ENCODE data around the gene POT1. TPM values are rescaled to one million over a fixed set of nuclear protein-coding genes. Genes with fewer than 3 reads are reported as not detected.

Gene POT1
- total and polyA plus RNA-seq, 2 donors (not counting 3 experiments of a cell fraction or from before 2014, with no cell fraction given): 11.1 to 22.4 TPM

GRCh38 chr7:124800386-124800785, 129.2 kb downstream of the POT1 start:
- Histone ChIP-seq H3K36me3 (ENCODE audit: control insufficient read depth in 2 of 2, extremely low read depth in 1 of 2, insufficient read depth in 2 of 2, low read length in 2 of 2) (no peaks in the 10 kb centered on the region), H3K4me2 (ENCODE audit: insufficient read depth, low read length) (no peak overlapping the region), H3K27ac (ENCODE audit: insufficient read depth, low read depth, low read length) (no peak overlapping the region), H4K20me1 (replicated peaks; ENCODE audit: control insufficient read depth, extremely low read depth, insufficient read depth, low read length) (no peaks in the 10 kb centered on the region), H2AFZ (ENCODE audit: low read depth, low read length) (no peak overlapping the region), H3K4me1 (ENCODE audit: control insufficient read depth, extremely low read depth, insufficient read depth, low read length) (no peaks in the 10 kb centered on the region), H3K79me2 (ENCODE audit: control insufficient read depth, insufficient read depth, low read length) (no peaks in the 10 kb centered on the region), H3K9me1 (replicated peaks; ENCODE audit: control insufficient read depth, extremely low read depth, insufficient read depth, low read length) (no peaks in the 10 kb centered on the region), H3K9me3 (replicated peaks; ENCODE audit: control insufficient read depth, insufficient read depth, low read length) (no peaks in the 10 kb centered on the region), H3K9ac (replicated peaks; ENCODE audit: extremely low read depth, insufficient read depth, low read length) (no peak overlapping the region), H3K4me3 (replicated peaks in 1 of 3; ENCODE audit: insufficient read depth in 1 of 3, low read depth in 1 of 3, low read length in 3 of 3) (no peak overlapping the region), H3K27me3 (ENCODE audit: control insufficient read depth in 2 of 2, insufficient read depth in 2 of 2, low read length in 2 of 2) (peaks cover 0 to 2% of the 10 kb centered on the region in 2 experiments)
- no peak for DNase-seq (ENCODE audit: low read depth, low spot score)
- no peak for TF ChIP-seq CTCF (IDR thresholded peaks at IDR 0.05; ENCODE audit: extremely low read depth in 1 of 2, insufficient read depth in 1 of 2, low read depth in 1 of 2, low read length in 2 of 2)
- no peak for TF ChIP-seq FOS (IDR thresholded peaks at IDR 0.05; ENCODE audit: borderline replicate concordance, insufficient read depth, low read length)
- no peak for TF ChIP-seq JUN (IDR thresholded peaks at IDR 0.05; ENCODE audit: borderline replicate concordance, insufficient read depth, insufficient read length, low read depth)
- TF ChIP-seq POLR2AphosphoS5 (IDR thresholded peaks at IDR 0.05; ENCODE audit: insufficient read depth, low read depth, low read length): no peak
- no peak for TF ChIP-seq MAX (IDR thresholded peaks at IDR 0.05; ENCODE audit: insufficient read depth, insufficient read length)
- no peak for TF ChIP-seq MYC (IDR thresholded peaks at IDR 0.05; ENCODE audit: low read depth, low read length)
- TF ChIP-seq POLR2A (IDR thresholded peaks at IDR 0.05; ENCODE audit: low read depth, low read length): no peak
- TF ChIP-seq GATA2 (IDR thresholded peaks at IDR 0.05; ENCODE audit: insufficient read depth, insufficient read length, low read depth, low read length): no peak
- no peak for TF ChIP-seq EZH2 (IDR thresholded peaks at IDR 0.05; ENCODE audit: borderline replicate concordance, low read depth, low read length, severe bottlenecking)
- no peak for FAIRE-seq
- BruUV-seq (replicated peaks): no TSS peak
- intact Hi-C loops (cut with micrococcal nuclease) (no loop called here), dilution Hi-C loops (cut with MboI; ENCODE audit: extremely low pct_ligation_motif_present, low sequenced_read_pairs) (no loop called here)
- ChIA-PET POLR2A (no interaction called here), CTCF (interaction anchor here (1.0 kb wide), 1 partner anchor 10 kb away, joined by 3 read pairs; no protein-coding TSS in a partner anchor)
